ENCODE data around the gene CDKN1C.

DNA sequence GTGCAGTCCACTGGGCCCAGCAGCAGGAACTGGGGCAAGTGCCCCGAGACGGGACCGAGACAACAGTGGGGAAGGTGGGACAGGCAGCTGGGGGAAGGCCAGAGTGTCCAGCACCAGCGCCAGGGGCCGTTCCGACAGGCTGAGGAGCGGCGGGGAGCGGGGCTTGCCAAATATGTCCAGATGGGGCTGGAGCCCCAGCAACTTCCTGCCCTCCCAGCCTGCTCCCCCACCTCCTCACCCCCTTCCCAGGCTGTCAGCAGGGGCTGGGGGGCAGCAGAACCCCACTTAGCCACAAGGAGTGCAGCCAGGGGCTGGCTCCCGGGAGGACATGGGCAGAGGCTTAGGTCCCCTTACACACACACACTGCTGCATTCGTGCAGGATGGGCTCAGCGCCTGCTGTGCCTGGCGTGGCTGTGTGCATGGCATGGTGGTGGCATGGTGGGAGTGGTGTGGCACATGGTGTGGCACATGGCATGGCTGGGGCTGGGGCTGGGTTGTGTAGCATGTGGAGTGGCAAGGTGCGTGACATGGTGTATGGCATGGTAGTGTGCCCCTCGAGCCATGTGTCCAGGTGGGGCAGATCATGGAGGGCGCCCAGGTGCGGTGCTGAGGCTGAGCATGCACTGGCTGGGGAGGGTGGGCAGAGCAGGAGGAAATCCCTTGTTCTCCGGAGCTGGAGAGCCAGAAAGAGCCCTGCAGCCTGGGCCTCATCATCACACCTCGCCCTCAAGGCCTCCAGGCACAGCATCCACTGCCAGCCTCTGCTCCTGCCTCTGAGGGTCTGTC, 51.7 kb downstream of the CDKN1C start:
- no peak for TF ChIP-seq CTCF (IDR thresholded peaks at IDR 0.05; ENCODE audit: insufficient read depth, low read length)
- no peak for TF ChIP-seq POLR2AphosphoS5 (IDR thresholded peaks at IDR 0.05; ENCODE audit: low read depth)
